B cell (primary cell): ENCODE measurements around the gene SLC4A4.

Source experiments
- CTCF ChIP-seq: fragments of 200-600 bp; IDR thresholded peaks from one replicate; pipeline ENCODE4 v1.8.0; 2022; ENCODE audit warnings: antibody characterized with exemption, mild to moderate bottlenecking
- EZH2 ChIP-seq: IDR thresholded peaks from 2 replicates; pipeline ENCODE4 v1.6.1; 2012; ENCODE audit warnings: borderline replicate concordance, low read depth, mild to moderate bottlenecking, moderate library complexity, low read length; ENCODE audit not compliant: insufficient read depth, poor library complexity, severe bottlenecking

GRCh38 chr4:71607109-71607508 is 268.3 kb downstream of the SLC4A4 start:
- TF ChIP-seq EZH2 (no peak), CTCF (no peak)
